GM19463 (cell line): Measurements from ENCODE around the gene TGFBR3L.
A peak's percentile ranks its signal among the peaks of the same experiment; 100 is the strongest.

Experiments used
- ATAC-seq: cut with Tn5 transposase; IDR thresholded peaks from one replicate; pipeline ENCODE4 v1.9.1; 2021; ENCODE audit warnings: mild to moderate bottlenecking, moderate library complexity; ENCODE audit not compliant: unreplicated experiment

Gene TGFBR3L

DNA sequence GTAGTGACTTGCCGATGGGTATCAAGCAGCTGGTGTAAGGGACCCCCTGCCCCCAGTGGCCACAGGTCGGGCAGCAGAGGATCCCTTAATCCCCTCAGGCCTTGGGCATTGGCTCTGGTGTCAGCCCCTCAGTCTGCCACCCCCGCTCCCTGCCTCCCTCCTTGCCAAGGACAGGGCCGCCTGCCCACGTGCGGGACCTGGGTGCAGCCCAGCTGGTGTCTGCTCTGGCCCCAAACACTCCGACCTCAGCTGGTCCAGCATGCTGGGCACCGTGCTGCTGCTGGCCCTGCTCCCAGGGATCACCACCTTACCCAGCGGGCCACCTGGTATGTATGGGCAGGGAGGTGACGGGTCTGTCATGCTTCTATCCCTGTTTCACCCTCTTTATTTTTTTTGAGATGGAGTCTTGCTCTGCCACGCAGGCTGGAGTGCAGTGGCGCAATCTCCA lies at the start of gene TGFBR3L:
TGFBR3L (plus strand) TSS at position 233 of the 448 bp plus-strand sequence.
- no peak for ATAC-seq

DNA sequence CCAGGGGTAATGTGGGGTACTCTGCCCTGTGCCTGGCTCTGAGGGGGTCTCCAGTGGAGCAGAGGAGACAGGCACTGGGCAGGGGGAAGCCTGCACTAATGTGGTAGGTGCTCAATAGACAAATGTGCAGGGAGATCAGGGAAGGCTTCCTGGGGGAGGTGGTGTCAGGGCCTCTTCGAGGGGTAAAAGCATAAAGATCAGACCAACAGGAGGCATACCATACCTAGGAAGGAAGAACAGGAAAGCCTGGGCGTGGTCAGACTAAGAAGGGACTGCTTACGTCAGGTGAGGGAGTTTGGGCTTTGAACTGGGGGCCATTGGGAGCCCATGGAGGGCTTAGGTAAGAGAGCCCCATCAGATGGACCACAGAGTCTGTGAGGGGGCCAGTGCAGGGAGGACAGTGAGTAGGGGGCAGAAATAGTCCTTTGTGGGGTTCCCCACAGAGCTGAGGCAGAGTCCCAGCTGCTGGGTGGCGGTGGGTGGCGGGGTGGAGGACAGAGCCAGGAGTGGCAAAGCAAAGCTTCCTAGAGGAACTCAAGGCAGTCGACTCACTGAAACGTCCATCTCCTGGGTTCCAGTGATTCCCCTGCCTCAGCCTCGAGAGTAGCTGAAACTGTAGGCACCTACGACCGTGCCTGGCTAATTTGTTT lies 49.2 kb upstream of the TGFBR3L start:
- no peak for ATAC-seq

DNA sequence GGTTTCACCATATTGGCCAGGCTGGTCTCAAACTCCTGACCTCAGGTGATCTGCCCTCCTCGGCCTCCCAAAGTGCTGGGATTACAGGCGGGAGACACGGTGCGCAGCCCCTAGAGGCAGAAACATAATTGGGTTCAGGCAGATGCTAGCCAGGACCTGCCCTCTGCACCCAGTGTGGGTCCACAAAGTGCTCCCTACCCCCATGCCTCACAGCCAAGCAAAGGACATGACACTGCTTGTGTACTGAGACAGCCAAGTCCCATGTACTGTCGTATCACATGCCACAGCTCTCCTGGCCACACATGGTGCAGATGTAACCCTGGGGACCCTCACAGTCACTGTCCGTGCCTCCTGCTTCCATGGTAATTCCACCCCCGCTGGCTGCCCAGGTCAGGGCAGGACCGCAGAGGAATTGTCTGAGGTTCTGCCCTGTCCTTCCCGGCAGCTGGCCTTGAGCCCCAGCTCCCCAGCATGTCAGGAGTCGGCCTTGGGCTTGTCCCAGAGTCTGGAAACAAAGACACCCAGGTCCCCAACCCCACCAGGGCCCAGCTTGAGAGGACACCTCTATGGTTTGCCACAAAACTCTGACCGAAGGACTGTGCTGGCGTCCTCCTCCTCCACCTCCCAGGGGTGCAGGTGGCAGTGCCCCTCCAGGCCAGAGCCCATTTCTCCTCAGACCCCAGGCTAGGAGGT lies 48.1 kb upstream of the TGFBR3L start:
- no peak for ATAC-seq

DNA sequence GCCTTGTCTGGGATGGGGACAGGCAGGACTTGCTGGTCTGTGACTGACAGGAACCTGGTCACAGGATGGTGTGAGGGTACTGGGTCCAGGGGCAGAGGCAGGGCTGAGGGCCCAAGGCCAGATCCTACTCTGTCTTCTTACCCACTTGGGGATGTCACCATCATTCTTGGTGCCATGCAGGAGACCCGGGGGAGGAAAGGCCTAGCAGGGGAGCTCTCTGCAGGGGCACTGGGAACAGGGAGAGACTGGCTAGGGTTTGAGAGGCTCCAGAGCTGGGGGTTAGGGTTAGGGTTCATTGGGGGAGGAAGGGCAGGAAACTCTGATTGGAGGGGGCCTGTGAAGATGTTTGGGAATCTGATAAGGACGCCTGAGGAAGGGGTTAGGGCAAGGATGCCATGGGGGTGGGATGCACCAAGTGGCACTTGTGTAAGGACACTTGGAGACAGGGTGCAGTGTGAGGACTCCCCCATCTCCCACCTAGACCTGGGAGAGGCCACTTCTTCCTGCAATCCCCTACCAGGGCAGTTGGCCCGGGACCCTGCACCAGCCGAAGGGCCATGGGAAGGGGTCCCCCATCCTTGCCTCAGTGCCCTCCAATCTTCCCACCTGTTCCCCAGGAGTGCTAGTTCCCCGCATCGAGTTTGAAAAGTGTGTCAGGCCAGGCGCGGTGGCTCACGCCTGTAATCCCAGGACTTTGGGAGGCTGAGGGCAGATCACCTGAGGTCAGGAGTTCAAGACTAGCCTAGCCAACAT lies 47.4 kb upstream of the TGFBR3L start:
- no peak for ATAC-seq

DNA sequence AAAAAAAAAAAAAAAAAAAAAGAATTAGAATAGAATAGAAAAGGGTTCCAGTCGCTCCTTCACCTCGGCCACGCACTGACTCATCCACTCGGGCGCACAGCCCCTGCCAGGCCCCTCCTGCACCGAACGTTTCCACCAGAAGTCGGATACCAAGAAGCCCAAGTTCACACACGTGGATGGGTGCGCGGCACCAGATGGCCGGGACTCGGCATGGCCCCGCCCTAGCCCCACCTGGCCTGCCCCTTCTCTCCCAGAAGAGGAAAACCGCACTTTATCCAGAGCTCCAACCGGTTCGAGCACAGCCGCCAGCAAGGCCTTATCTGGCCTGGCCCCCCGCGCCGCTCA lies 46.3 kb upstream of the TGFBR3L start:
- ATAC-seq: no peak

DNA sequence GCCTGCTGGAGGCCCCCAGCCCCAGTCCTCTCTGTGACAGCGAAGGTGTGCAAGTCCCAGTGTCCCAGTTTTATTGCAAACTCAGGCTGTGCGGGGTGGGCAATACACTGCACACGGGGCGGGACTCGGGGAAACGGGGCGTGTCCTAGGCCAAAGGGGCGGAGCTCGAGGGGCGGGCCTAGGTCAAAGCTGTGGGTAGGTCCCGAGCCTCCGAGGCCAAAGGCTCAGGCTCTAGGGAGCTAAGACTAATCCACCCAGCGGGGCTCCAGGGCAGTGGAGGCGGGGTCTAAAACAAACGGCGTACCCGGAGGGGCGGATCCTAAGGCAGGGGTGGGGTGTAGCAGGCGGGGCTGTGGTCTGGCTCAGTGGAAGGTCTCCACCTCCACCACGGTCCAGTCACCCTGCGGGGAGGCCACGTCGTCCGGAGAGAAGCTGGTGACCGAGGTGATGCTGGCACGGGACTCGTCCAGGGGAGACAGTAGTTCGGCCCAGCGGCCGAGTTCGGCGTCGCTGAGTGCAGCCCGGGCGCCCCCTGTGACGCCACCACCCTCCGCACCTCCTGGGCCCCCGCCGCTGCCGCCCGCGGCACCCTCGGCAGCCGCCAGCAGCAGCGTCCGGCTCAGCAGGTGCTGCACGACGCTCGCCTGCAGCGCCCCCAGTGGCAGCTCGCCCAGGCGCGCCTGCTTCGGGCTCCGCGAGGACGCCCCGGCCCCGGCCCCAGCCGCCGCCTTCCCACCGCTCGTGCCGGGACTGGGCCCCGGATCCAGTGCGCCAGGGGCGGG lies 45.8 kb upstream of the TGFBR3L start:
- peak; percentile 47 for ATAC-seq

DNA sequence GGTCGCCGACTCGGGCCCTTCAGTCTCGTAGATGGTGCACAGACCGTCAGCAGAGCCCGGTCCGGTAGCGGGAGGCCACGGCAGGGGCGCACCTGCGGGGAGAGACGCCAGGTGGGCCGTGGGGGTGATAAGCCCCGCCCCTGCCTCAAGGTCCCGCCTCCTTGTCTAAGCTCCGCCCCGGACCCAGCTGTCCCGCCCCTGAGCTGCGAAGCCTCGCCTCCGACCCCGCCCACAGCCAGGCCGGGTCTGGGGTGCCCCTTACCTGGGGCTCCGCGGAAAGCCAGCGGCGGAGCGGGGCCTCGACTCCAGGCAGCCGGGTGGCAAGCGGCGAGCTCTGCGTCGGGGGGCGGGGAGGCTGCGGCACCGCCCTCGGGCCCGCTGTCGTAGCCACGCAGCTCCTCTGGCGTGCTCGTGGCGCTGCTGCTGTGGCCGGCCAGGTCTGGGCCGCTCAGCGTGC lies 45.1 kb upstream of the TGFBR3L start:
- ATAC-seq: peak; percentile 63

DNA sequence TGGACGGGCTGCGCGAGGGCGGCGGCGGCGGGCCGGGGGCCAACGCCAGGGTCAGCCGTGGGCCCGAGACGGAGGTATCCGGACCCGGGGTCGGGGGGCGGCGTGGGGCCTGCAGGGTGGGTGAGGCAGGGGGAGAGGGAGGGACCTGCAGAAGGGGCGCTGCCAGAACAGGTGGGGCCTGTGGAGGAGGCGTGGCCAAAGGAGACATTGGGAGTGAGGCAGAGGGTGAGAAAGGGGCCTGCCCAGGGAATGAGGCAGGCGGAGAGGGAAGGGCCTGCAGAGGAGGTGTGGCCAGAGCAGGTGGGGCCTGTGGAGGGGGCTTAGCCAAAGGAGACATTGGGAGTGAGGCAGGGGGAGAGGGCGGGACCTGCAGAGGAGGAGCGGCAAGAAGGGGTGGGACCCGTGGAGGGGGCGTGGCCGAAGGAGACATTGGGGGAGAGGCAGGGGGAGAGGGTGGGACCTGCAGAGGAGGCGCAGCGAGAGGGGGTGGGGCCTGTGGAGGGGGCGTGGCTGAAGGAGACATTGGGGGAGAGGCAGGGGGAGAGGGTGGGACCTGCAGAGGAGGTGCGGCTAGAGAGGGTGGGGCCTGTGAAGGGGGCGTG lies 44.6 kb upstream of the TGFBR3L start:
- ATAC-seq: no peak

DNA sequence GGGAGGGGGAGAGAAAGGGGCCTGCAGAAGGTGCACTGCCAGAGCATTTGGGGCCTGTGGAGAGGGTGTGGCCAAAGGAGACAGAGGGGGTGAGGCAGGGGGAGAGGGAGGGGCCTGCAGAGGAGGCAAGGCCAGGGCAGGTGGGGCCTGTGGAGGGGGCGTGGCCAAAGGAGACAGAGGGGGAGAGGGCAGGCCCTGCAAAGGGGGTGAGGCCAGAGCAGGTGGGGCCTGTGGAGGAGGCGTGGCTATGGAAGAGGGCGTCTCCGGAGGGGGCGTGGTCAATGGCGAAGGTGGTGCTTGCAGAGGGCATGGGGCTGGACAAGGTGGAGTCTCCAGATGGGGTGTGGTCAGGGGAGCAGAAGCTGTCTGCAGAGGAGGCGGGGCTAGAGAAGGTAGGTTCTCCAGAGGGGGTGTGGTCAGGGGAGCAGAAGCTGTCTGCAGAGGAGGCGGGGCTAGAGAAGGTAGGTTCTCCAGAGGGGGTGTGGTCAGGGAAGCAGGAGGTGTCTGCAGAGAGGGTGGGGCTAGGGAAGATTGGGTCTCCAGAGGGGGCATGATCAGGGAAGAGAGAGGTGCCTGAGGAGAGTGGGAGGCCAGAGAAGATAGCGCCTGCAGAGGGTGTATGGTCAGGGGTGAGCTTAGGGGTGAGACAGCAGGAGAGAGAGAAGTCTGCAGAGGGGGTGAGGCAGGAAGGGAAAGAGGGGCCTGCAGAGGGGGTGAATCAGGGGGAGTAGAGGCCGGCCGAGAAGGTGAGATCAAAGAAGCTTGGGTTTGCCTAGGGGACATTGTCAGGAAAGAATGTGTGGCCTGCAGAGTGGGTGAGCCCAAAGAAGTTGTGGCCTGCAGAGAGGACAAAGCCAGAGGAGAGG lies 43.8 kb upstream of the TGFBR3L start:
- ATAC-seq: no peak

DNA sequence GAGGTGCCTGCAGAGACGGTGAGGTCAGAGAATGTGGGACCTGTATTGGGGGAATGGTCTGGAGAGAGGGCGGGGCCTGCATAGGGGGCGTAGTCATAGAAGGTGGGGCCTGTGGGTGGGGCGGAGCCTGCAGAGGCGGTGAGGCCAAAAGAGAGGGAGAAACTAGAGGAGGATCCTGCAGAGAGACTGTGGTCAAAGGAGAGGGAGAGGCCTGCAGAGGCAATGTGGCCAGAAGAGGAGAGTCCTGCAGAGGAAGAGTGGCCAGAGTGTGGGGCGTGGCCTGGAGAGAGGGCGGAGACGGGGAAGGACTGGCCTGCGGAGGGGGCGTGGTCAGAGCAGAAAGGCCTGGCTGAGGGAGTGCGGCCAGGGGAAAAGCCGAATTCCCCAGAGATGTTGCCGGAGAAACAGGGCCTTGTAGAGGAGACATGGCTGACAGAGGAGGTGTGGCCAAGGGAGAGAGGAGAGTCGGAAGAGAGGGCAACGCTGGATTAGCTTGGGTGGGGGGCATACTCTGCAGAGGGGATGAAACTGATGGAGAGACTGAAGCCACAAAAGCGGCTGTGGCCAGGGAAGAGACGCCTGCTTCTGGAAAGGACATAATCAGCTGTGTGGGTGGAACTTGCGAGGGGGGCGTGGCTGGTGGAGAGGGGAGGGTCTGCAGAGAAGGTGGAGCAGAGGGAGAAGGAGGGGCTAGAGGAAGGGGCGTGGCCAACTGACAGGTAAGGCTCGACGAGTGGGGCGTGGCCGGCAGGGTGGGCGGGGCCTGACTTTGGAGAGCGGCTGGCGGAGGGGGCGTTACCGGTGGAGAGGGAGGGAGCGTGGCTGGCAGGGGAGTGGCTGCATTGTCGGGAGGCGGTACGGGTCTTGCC lies 43.0 kb upstream of the TGFBR3L start:
- ATAC-seq: no peak

DNA sequence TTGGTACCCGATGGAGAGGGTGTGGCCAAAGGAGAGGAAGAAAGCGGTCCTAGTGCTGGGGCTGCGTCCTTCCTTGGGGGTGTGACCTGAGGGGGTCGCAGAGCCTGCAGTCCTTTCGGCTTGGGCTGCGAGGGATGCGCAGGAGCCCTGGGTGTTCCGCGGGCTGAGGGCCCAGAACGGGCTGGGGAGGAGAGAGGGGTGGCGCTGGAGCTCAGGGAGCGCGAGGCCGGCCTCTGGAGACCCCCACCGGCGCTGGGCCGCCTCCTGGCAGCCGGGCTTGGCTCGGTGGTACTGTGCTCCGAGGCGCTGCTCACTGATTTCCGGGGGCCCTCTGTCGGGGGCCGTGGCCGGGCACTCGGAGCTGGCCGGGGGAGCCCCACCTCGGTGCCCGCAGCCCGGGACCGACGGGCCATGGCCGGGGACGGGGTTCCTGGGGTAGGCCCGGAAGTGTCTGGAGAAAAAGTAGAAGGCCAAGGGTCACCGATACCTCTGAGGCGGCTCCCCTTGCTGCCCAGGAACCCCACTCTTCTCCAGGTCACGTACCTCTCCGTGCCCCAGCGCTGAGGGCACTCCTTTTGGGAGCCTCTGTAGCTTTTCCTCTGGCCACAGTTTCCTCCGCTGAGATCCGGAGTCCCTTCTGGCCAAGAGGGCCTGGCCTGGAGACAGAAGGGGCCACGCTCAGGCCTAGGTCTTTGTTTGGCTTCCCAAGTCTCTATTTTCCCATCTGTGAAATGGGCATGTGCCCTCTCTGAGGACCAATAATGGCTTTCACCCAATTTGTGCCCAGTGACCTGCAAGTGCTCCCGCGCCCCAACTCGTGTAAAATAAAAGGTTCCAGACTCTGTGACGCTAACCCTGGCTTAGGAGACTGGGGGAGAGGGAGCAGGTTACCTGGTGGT lies 42.1 kb upstream of the TGFBR3L start:
- ATAC-seq: no peak

DNA sequence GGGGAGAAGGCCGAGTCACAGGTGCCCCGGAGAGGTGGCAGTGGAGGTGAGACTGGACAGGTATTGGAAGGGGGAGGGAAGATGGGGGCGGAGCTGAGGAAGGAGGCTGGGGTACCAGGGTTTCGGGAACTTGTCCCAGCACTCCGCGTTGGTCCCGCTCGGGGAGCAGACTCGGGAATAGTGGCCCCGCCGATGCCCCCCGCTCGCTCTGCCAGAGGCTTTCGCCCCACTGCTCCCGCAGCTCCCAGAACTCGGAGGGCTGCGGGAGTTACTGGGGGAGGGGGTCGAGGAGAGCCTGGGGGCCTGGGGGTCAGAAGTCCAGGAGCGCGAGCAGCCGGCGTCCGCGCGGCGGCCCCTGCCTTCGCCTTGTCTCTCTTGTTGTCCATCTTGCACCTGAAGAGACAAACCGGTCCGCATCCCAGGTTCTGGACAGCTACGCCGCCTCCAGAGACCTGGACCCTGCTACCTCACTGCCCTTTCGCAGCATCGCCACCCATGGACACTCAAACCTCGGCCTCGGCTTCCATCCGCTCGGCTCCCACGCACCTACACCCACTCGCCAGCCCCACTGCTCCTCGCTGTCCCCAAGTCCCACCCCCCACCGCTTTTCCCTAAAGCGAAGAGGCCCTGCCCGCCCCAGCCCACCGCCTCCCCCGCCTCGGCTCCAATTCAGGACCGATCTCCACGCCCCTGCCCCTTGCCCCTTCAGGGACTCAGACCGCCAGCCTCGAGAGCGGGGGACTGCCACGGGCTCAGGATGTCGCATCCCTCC lies 41.1 kb upstream of the TGFBR3L start:
- ATAC-seq: no peak

DNA sequence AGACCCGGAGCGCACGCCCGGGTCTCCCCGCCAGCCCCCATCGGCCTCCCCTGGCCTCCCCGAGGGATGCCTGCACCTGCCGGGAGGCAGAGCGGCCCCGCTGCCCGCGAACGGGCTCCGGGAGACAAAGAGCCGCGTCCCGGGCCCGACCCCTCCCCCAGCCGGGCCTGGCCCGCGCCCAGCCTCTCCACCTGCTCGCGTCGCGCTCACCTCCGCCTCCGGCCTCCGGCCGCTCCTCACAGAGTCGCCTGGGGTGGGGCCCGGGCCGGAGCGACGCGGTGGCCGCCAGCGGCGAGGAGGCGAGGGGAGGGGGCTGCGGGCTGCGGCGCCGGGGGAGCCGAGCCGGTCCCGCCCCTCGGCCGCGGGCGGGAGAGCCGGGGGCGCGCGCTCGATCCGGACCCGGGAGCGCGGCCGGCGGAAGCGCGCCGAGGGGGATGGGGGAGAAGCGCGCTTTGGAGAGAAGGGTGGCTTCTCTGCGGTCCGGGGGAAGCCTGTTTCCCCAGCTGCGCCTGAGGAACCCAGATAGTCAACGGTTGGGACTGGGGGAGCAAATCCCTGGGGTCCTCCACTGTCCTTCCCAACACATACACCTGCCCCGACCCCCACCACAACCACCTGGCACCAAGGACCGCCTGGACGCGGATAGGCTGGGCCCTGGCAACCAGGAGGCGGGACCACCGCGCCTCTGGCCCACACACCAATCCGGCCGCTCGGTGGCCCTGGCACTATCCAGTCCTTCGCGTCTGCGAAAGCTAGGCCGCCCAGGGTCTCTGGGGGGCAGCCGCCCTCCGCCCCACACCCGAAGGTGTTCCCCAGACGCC lies 40.3 kb upstream of the TGFBR3L start, which contains the start of gene PRR36:
PRR36 (minus strand) TSS at position 315 of the 821 bp plus-strand sequence. CDS start 701 bp downstream, outside the sequence.
- ATAC-seq: no peak

DNA sequence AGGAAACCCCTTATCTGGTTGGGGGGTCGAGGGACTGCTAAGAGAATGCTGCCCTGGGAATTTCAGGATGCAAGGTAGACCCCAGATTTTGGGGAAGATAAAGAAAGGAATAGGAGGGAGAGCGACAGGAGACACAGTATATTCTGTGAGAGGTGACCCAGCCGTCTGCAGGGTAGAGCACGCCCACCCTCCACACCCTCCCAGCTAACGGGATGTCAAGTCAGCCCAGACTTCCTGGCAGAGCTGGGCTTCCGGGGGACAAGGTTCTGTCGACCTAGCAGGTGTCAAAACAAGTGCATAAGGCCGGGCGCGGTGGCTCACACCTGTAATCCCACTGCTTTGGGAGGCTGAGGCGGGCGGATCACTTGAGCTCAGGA lies 39.7 kb upstream of the TGFBR3L start:
- ATAC-seq: no peak

DNA sequence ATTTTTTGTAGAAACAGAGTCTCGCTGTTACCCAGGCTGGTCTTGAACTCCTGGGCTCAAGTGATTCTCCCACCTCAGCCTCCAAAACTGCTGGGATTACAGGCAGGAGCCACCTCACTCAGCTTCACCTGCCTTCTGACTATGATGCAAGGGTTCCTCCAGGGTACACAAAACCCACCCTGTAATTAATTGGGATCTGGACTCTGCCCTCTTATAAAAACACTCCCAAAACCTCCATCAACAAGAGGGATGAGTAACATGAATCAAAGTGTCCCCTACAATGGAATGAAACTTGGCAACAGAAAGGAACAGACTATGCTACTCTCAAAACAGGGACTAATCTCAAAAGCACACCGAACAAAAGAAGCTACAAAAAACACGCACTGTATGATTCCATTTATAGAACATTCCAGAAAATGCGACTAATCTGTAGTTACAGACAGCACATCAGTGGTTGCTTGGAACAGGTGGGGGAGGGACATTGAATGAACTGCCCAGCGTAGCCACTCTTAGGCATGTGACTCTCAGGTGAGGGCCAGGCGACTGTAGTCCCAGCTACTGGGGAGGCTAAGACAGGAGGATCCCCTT lies 37.3 kb upstream of the TGFBR3L start:
- no peak for ATAC-seq
